ENCODE data around the gene FANK1.

Gene FANK1

GRCh38 chr10:125992254-125992653 is 95.9 kb downstream of the FANK1 start:
- DNase-seq, result no peak

GRCh38 chr10:125994601-125995000 is 98.2 kb downstream of the FANK1 start:
- DNase-seq, result no peak

DNA sequence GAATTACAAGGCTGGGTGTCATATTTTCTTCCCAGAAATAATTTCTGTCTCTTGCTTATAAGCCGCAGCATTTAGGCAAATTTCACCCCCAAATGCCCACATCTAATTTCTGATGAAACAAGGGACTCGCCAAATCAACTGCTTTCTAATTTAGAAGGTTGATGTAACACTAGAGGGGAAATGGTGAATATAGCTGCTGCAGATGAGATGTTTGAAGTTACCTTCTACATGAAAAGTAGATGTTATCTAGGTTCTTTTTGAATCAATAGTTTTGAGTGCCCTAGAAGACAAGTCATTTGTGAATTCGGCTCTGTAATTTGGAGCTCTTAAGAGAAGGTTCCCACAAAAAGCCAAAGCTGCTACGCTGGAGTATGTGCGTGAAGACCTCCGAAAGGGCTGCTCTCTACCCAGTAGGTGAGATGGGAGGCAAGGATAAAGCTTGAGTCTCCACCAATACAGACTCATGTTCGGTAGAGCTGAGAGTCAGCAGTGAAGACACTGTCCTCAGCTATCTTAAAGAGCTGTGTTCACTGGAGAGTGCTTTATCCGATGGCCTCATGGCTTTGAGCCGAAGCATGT is 99.5 kb downstream of the FANK1 start:
- no peak for DNase-seq

GRCh38 chr10:125997586-125997985 is 101.2 kb downstream of the FANK1 start:
- no peak for DNase-seq

DNA sequence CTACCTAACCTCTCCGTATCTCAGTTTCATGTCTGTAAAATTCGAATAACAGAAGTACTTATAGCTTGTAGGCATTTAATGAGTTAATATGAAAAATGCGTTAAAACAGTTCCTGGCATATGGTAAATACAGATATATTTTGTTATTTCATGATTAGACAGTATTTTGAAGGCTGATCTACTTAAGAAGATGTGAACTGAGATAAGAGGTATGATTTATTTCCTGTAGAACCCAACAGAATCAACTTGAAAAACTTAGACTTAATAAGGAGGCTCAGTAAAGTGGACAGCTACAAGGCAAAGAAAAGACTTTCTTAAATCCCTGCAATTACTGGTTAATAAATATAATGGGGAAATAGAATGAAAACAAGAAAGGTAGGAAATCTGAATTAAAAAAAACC is 103.3 kb downstream of the FANK1 start:
- DNase-seq, result no peak

DNA sequence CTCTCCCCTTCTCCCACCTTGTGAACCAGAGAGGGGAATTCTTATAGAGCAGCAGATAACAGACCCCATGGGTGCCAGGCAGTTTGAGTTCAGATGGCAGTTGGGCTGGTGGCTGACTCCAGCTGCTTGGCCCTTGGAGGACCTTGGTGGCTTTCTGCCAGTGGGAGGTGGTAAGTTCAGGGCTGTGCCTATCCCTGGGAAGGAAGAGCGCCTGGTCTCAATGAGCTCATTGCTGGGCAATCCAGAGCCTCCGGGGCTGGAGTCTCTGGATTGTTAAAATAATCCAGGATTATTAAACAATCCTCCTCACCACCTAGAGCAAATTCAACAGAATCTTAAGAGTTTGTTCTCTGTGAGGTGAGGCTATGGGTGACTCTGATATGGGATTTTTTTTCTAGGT is 105.2 kb downstream of the FANK1 start:
- DNase-seq, result no peak

DNA sequence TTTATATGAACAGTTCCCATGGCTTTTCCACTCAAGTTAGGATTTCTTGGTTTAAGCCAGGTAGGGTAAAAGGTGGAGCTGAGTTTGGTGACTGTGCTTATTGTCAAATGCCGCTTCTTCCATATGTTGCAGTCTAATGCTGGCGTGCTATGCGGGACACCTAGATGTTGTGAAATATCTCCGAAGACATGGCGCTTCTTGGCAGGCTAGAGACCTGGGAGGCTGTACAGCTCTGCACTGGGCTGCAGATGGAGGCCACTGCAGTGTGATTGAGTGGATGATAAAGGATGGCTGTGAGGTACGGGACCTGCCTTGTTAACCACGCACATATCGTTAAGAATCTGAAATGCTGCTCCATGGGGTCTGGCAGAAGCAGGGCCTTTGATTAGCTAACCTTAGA is 108.4 kb downstream of the FANK1 start:
- DNase-seq, result no peak

DNA sequence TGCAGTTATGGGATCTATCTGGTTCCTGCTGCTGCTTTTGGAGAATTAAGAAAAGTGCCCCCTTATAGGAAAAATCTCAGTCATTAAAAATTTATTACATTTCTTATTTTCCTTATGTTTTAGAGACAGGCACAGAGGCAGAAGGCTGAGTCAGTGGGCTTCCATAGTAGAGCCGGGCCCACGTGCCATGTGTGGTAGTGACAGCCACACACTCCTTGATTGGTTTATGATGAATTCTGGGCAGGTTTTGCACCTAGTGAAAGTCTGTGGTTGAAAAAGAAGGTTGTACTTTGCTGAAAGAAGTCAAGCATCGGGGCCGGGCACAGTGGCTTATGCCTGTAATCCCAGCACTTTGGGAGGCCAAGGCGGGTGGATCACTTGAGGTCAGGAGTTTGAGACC is 109.9 kb downstream of the FANK1 start:
- no peak for DNase-seq

DNA sequence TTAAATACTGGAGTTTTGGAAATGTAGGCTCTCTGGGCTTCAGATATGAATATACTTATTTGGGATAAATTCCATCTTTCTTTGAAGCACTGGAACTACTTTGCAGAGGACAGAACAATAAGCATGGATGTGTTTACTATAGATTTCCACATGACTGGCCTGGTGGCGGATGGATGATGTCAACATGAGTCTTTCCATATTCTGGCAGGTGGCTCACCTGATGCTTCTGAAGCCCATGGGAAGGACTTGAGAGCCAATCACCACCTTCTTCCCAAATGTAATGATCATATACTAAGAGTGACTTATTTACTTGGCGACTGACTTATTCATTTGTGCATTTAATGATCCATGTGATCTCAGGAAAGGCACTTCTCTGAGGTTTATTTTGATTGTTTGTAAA is 110.5 kb downstream of the FANK1 start:
- DNase-seq, result no peak

DNA sequence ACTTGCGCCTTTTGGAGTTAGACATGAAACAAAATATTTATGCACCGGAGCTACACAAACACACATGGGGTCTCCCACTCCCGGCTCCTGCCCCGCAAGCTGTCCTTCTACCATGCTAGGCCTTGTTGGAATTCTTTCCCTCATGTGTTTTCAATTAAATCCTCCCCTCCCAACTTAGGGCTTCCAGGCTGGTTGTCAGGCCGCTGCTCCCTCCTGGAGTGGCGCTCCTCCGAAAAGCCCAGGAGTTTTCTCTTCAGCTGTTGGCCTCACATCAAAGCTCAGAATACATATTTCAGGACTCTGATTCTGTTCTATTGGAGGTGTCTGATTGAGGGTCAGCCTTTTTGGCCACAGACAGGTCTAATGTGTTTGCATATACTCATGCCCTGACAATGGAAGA is 113.3 kb downstream of the FANK1 start:
- DNase-seq, result no peak

GRCh38 chr10:126011995-126012394 is 115.6 kb downstream of the FANK1 start:
- no peak for DNase-seq

- no peak for DNase-seq
Measured at GRCh38 chr10:126012485-126012884, 116.1 kb downstream of the FANK1 start.

DNA sequence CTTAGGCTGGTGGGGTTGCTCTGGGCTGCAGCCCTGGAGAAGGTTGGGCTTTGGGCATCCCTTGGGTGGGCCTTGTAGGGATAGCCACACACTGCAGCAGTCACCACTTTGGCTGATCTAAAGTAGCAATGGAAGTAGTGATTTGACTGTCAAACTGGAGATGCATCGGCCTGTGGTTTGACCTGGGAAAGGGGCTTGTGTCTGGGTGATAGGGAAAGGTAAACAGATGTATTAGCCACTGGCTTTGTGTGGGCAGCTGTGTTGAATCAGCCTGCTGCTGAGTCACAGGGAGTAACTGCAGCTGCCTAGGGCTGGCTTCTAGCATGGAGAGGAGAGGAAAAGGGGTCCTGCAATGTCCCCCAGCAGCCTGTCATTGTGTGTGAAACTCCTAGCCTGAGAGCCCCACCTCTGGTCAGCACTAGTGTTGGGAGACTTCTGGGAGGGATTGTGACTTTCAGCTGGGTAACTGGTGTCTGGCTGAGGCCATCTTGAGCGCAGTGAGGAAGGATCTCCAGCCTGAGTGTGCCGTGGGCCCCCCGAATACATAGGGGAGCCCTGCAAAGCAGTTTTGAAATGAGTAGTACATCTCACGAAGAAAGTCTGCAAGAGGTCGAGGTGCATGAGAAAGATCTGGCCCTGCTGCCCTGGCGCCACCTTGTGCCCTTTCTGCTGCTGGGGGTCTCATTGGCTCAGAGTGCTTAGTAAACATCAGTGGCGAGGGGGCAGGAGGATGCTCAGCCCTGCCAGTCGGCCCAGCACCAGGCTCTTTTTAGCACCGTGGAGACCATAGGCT is 117.3 kb downstream of the FANK1 start:
- DNase-seq, result no peak

GRCh38 chr10:126014309-126014708 is 117.9 kb downstream of the FANK1 start:
- no peak for DNase-seq

DNA sequence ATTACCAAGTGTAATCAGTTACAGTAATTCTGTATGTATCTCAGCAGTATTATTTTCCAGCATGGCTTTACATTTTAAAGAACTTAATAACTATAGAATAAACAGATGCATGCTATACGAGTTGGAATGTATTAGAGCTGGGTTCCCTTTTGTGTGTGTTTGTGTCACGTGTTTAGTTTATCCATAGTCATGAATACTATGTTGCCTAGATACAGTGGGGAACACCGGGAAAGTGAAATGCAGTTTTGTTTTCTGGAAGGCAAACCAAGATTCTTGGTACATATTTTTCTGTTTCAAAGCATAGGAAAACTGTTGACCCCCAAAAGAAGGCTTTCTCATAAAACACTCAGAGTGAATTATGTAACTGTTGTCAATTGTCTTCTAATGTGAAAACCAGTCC is 119.0 kb downstream of the FANK1 start:
- no peak for DNase-seq

- no peak for DNase-seq
Measured at GRCh38 chr10:126016156-126016805, 119.9 kb downstream of the FANK1 start.

DNA sequence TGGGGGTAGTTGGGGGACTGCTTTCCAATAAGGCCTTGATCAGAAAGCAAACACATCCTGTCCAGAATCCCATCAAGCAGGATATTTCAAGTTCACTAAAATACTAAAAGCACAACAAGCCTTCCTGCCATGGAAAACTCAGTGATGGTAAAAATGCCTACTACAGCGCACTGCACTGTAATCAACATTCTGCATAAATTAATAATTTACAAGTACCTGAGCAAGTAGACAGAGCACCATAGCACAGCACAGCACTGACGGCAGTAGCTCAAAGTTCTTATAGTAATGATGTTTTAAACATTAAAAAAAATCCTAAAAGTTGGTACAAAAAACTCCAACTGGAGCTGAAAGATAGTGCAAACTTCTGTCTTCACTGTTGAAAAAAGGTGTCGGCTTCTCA is 120.5 kb downstream of the FANK1 start:
- DNase-seq, result no peak

DNA sequence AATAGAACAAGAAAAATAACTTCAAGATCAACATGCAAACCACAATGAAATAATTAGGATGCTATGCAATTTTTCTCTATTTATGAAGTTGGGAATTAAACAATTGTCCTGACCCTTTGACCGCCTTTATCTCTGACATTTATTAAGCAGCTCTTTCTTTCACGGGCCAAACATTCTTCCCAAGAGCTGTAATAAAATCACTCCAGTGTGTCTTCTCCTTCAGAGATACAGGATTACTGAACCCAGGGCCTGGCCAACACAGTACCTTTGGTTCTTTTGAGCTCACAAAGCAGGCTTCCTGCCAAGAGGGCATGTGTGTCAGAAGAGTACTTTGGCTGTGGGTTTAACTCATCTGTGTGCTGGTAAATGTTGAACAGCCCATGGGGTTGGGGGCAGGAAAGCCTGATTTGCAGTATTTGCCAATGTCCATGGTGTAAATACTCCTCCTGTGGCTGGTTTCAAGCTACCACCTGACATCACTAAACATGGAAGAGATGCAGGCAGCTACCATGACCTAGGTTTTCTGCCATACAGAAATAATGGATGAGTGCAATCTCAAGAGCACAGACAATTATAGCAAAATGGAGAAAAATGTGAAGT is 121.7 kb downstream of the FANK1 start:
- no peak for DNase-seq

GRCh38 chr10:126021833-126022500 is 125.6 kb downstream of the FANK1 start:
- no peak for DNase-seq

DNA sequence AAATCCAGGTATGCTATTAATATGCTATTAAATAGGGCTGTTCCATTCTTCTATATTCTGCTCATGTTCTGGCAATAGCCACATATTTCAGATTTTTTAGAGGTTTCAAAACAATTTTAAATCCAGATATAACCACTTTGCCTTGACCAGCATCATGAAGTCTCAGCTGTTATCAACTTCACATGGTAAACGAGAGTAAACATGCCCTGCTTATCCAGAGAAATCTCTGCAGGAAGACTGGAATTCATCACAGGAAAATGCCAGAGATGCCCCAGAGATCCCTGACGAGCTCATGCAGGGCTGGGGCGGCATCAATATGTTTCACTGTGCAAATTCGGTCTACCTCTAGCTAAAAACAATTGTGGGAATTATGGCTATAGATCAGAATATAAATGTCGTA is 126.5 kb downstream of the FANK1 start:
- no peak for DNase-seq

GRCh38 chr10:126027692-126028091 is 131.3 kb downstream of the FANK1 start:
- DNase-seq, result no peak

DNA sequence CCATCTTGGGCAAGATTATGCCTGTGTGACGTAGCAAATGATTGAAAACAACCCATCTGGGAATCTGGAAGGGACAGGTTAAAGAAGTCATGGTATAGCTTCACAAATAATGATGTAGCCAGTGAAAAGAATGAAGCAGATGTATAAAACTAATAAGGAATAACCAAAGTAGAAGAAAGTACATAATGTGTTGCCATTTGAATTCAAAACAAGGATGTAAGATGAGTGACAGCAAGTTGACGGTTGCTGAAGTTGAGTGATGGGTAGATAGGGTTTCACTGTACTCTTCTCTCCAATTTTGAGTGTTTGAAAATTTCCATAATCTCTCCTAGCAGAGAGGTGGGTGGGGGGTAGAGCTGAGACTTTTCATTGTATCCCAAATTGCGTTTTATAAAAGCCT is 133.6 kb downstream of the FANK1 start:
- DNase-seq, result no peak

DNA sequence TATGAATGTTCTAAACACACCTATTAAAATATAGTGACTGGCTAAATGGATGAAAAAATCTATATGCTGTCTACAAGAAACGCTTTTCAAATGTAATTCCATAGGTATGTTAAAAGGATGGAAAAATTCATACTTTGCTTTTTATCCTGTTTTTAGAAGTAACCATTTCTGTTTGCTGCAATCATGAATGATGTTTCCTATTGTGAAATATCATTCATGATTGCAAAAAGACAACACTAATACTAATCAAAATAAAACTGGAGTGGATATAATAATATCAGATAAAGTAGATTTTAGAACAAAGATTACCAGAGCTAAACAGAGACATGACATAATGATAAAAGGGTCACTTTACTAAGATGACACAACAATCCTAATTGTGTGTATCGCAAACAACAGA is 138.2 kb downstream of the FANK1 start:
- DNase-seq, result no peak

Measured in NCI-H1930 (cell line).